ENCODE measurements around the gene ITGB4.
"Not testable (repeated sequence)": the region's sequence is repeated elsewhere in the genome, so short reads cannot be mapped to it uniquely, and the experiment has no call there.

The ITGB4 gene

GRCh38 chr17:75759457-75759856 is 38.2 kb downstream of the ITGB4 start:
- Histone ChIP-seq H3K4me1 (ENCODE audit: control insufficient read depth, insufficient read depth, low read length) (peaks cover 12% of the 10 kb centered on the region), H3K4me3 (ENCODE audit: insufficient read depth, low read depth, low read length) (no peak overlapping the region), H3K9me3 (ENCODE audit: control insufficient read depth, low read length) (no peaks in the 10 kb centered on the region), H3K27ac (ENCODE audit: insufficient read depth, low read depth, low read length, poor library complexity, severe bottlenecking) (no peak overlapping the region), H3K27me3 (ENCODE audit: control insufficient read depth, insufficient read depth, low read length, poor library complexity, severe bottlenecking) (peaks cover 6% of the 10 kb centered on the region), H3K36me3 (ENCODE audit: control insufficient read depth, insufficient read depth, low read length) (no peaks in the 10 kb centered on the region)
- WGBS, 2 experiments, result 82 to 88% methylated on average over 3 of the region's 3 CpGs

DNA sequence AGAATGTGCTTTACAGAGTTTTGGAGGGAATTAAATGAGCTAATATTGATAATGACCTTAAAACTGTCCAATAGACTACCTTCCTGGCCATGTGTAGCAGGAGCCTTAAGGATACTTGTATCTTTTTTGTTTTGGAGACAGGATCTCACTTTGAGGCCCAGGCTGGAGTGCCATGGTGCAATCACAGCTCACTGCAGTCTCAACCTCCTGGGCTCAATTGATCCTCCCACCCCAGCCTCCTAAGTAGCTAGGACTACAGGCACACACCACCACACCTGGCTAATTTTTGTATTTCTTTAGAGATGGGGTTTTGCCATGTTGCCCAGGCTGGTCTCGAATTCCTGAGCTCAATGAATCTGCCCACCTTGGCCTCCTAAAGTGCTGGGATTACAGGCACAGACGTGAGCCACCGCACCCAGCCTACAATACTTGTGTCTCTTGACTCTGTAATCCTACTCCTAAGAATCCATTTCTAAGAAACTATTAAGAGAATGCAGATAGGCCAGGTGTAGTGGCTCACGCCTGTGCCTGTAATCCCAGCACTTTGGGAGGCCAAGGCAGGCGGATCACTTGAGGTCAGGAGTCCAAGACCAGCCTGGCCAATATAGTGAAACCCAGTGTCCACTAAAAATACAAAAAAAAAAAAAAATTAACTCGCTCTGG is 38.9 kb downstream of the ITGB4 start:
- H3K4me1 ChIP-seq (ENCODE audit: control insufficient read depth, insufficient read depth, low read length), result peaks cover 12% of the 10 kb centered on the region
- H3K27me3 ChIP-seq (ENCODE audit: control insufficient read depth, insufficient read depth, low read length, poor library complexity, severe bottlenecking); H3K4me3 ChIP-seq (ENCODE audit: insufficient read depth, low read depth, low read length); H3K9me3 ChIP-seq (ENCODE audit: control insufficient read depth, low read length); H3K36me3 ChIP-seq (ENCODE audit: control insufficient read depth, insufficient read depth, low read length); H3K27ac ChIP-seq (ENCODE audit: insufficient read depth, low read depth, low read length, poor library complexity, severe bottlenecking): not testable (repeated sequence)
- 91 to 92% methylated on average over 6 of the region's 6 CpGs for WGBS, 2 experiments

DNA sequence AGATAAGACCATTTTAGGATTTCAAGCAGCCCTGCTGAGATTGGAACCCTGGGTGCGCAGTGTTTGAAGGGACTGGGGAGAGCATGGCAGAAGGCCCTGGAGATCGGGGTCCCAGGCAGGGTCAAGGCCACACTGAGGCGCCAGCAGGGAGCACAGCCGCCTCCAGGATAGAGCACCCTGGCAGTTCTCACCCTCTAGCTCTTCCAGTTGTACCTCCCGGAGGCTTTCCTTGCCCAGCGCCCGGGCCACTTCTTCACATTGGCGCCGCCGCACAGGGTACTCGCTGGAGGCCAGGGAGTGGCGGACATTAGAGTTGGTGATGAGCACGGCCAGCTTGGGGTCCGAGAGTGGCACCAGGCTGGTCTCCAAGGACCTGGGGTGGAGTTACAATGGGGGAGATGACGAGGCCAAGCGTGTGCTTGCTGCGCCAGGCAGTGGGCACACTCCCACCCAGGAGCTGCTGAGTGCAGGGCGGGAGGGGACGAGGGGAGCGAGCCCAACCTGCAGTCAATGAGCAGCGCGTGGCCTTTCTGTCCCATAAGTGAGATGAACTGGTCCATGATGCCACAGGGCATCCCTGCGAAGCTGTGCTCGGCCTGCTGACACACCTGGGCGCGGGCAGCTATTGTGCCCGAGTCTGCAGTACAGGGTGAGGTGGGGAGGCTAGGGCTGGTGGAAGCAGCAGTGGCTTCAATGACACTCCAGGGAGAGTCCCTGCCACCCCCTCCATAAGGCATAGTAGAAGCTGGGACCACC is 41.4 kb downstream of the ITGB4 start:
- whole genome bisulfite sequencing, 2 experiments, result 96 to 97% methylated on average over 27 of the region's 27 CpGs
- peaks cover 8% of the 10 kb centered on the region for H3K4me1 ChIP-seq (ENCODE audit: control insufficient read depth, insufficient read depth, low read length)

DNA sequence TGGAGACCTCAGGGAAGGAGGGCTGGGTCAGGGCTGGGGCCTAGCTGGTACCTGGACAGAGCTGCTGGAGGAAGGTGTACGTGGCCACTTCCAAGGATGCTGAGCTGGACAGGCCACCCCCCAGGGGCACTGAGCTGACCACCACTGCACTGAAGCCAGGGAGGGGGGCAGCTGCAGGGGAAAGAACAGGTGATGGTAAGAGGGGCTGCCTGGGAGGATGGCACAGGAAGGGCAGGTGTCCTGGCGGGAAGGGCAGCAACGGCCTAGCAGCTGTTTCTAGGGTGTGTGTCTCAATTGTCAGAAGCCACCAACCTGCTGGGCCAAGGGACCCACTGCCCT is 42.0 kb downstream of the ITGB4 start:
- Histone ChIP-seq H3K27me3 (ENCODE audit: control insufficient read depth, insufficient read depth, low read length, poor library complexity, severe bottlenecking) (peaks cover 6% of the 10 kb centered on the region), H3K27ac (ENCODE audit: insufficient read depth, low read depth, low read length, poor library complexity, severe bottlenecking) (no peak overlapping the region)
- 95% methylated on average over 3 of the region's 3 CpGs for WGBS, 2 experiments

More for the DNA sequence above, 41.4 kb downstream of the ITGB4 start:
- no peaks in the 10 kb centered on the region for H3K9me3 ChIP-seq (ENCODE audit: control insufficient read depth, low read length)
- no peaks in the 10 kb centered on the region for H3K36me3 ChIP-seq (ENCODE audit: control insufficient read depth, insufficient read depth, low read length)
- peaks cover 6% of the 10 kb centered on the region for H3K27me3 ChIP-seq (ENCODE audit: control insufficient read depth, insufficient read depth, low read length, poor library complexity, severe bottlenecking)
- no peak overlapping the region for H3K4me3 ChIP-seq (ENCODE audit: insufficient read depth, low read depth, low read length)
- no peak overlapping the region for H3K27ac ChIP-seq (ENCODE audit: insufficient read depth, low read depth, low read length, poor library complexity, severe bottlenecking)

GRCh38 chr17:75763613-75764416 is 42.6 kb downstream of the ITGB4 start:
- Histone ChIP-seq H3K27me3 (ENCODE audit: control insufficient read depth, insufficient read depth, low read length, poor library complexity, severe bottlenecking) (peaks cover 6% of the 10 kb centered on the region), H3K36me3 (ENCODE audit: control insufficient read depth, insufficient read depth, low read length) (no peaks in the 10 kb centered on the region), H3K27ac (ENCODE audit: insufficient read depth, low read depth, low read length, poor library complexity, severe bottlenecking) (no peak overlapping the region), H3K4me3 (ENCODE audit: insufficient read depth, low read depth, low read length) (peak overlapping the region; percentile 65), H3K9me3 (ENCODE audit: control insufficient read depth, low read length) (no peaks in the 10 kb centered on the region), H3K4me1 (ENCODE audit: control insufficient read depth, insufficient read depth, low read length) (peaks cover 8% of the 10 kb centered on the region)
- 82 to 85% methylated on average over 16 of the region's 16 CpGs for WGBS, 2 experiments

More for the DNA sequence above, 42.0 kb downstream of the ITGB4 start:
- Histone ChIP-seq H3K9me3 (ENCODE audit: control insufficient read depth, low read length) (no peaks in the 10 kb centered on the region), H3K4me1 (ENCODE audit: control insufficient read depth, insufficient read depth, low read length) (peaks cover 8% of the 10 kb centered on the region), H3K4me3 (ENCODE audit: insufficient read depth, low read depth, low read length) (no peak overlapping the region), H3K36me3 (ENCODE audit: control insufficient read depth, insufficient read depth, low read length) (no peaks in the 10 kb centered on the region)

DNA sequence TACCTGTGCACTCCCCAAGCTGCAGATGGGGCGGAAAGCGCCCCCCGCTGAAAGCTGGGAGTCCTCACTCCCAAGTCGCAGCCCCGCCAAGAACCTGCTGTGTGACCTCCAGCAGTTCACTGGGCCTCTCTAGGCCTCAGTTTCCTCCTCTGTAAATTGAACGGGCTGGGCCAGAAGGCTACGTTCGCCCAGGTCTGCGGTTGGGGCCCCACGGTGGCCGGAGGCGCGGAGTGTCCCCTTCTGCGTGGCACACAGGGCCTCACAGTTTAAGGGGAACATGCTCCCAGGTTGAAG is 43.1 kb downstream of the ITGB4 start:
- Histone ChIP-seq H3K4me1 (ENCODE audit: control insufficient read depth, insufficient read depth, low read length) (peaks cover 8% of the 10 kb centered on the region), H3K9me3 (ENCODE audit: control insufficient read depth, low read length) (no peaks in the 10 kb centered on the region), H3K27me3 (ENCODE audit: control insufficient read depth, insufficient read depth, low read length, poor library complexity, severe bottlenecking) (peaks cover 6% of the 10 kb centered on the region), H3K27ac (ENCODE audit: insufficient read depth, low read depth, low read length, poor library complexity, severe bottlenecking) (no peak overlapping the region), H3K4me3 (ENCODE audit: insufficient read depth, low read depth, low read length) (peak overlapping the region; percentile 65), H3K36me3 (ENCODE audit: control insufficient read depth, insufficient read depth, low read length) (no peaks in the 10 kb centered on the region)
- WGBS, 2 experiments, result 21 to 24% methylated on average over 14 of the region's 14 CpGs

- Histone ChIP-seq H3K36me3 (ENCODE audit: control insufficient read depth, insufficient read depth, low read length) (no peaks in the 10 kb centered on the region), H3K9me3 (ENCODE audit: control insufficient read depth, low read length) (no peaks in the 10 kb centered on the region), H3K27ac (ENCODE audit: insufficient read depth, low read depth, low read length, poor library complexity, severe bottlenecking) (no peak within 1 kb of the TSS), H3K4me3 (ENCODE audit: insufficient read depth, low read depth, low read length) (peak within 1 kb of the TSS; percentile 65), H3K27me3 (ENCODE audit: control insufficient read depth, insufficient read depth, low read length, poor library complexity, severe bottlenecking) (peaks cover 6% of the 10 kb centered on the region), H3K4me1 (ENCODE audit: control insufficient read depth, insufficient read depth, low read length) (peaks cover 8% of the 10 kb centered on the region)
- WGBS, 2 experiments, result 1% methylated on average over 71 of the region's 71 CpGs
Measured at GRCh38 chr17:75764711-75765421, 43.6 kb downstream of the ITGB4 start, which contains the start of gene GALK1. GALK1 (minus strand) TSS chr17:75765192; CDS start chr17:75765136, 56 bp downstream.

DNA sequence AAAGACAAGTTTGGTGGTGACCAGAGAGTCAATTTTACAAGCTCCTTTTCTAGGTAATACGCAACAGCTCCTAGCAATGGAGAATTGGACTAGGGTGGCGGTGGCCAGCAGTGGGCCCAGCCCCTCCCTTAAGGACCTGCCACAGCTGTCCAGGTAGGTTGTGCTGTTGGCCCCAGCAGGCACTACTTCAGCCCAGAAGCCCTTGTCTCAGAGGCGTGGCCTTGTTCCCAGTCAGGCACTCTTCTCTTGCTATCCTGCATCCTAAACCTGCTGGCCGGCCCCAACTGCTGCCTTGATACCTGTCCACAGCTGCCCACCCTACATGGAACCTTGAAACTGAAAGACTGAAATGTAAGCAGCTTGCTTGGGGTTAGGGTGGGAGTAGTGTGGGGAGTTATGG is 44.7 kb downstream of the ITGB4 start:
- H3K36me3 ChIP-seq (ENCODE audit: control insufficient read depth, insufficient read depth, low read length), result no peaks in the 10 kb centered on the region
- H3K4me1 ChIP-seq (ENCODE audit: control insufficient read depth, insufficient read depth, low read length), result peaks cover 8% of the 10 kb centered on the region
- H3K27me3 ChIP-seq (ENCODE audit: control insufficient read depth, insufficient read depth, low read length, poor library complexity, severe bottlenecking), result peaks cover 6% of the 10 kb centered on the region
- no peak overlapping the region for H3K27ac ChIP-seq (ENCODE audit: insufficient read depth, low read depth, low read length, poor library complexity, severe bottlenecking)
- 92 to 95% methylated on average over 4 of the region's 4 CpGs for WGBS, 2 experiments
- no peak overlapping the region for H3K4me3 ChIP-seq (ENCODE audit: insufficient read depth, low read depth, low read length)
- H3K9me3 ChIP-seq (ENCODE audit: control insufficient read depth, low read length), result no peaks in the 10 kb centered on the region

- H3K9me3 ChIP-seq (ENCODE audit: control insufficient read depth, low read length), result no peaks in the 10 kb centered on the region
- 90 to 92% methylated on average over 7 to 8 of the region's 8 CpGs for WGBS, 2 experiments
- H3K27ac ChIP-seq (ENCODE audit: insufficient read depth, low read depth, low read length, poor library complexity, severe bottlenecking), result no peak overlapping the region
- peaks cover 6% of the 10 kb centered on the region for H3K27me3 ChIP-seq (ENCODE audit: control insufficient read depth, insufficient read depth, low read length, poor library complexity, severe bottlenecking)
- H3K4me1 ChIP-seq (ENCODE audit: control insufficient read depth, insufficient read depth, low read length), result peaks cover 8% of the 10 kb centered on the region
- H3K4me3 ChIP-seq (ENCODE audit: insufficient read depth, low read depth, low read length), result no peak overlapping the region
- H3K36me3 ChIP-seq (ENCODE audit: control insufficient read depth, insufficient read depth, low read length), result no peaks in the 10 kb centered on the region
Measured at GRCh38 chr17:75767881-75768280, 46.6 kb downstream of the ITGB4 start.

- Histone ChIP-seq H3K4me1 (ENCODE audit: control insufficient read depth, insufficient read depth, low read length) (no peaks in the 10 kb centered on the region), H3K27ac (ENCODE audit: insufficient read depth, low read depth, low read length, poor library complexity, severe bottlenecking) (no peak overlapping the region), H3K4me3 (ENCODE audit: insufficient read depth, low read depth, low read length) (no peak overlapping the region), H3K9me3 (ENCODE audit: control insufficient read depth, low read length) (no peaks in the 10 kb centered on the region), H3K36me3 (ENCODE audit: control insufficient read depth, insufficient read depth, low read length) (no peaks in the 10 kb centered on the region), H3K27me3 (ENCODE audit: control insufficient read depth, insufficient read depth, low read length, poor library complexity, severe bottlenecking) (no peaks in the 10 kb centered on the region)
- WGBS, 2 experiments, result 93 to 95% methylated on average over 3 of the region's 3 CpGs
Measured at GRCh38 chr17:75769536-75769935, 48.3 kb downstream of the ITGB4 start.

Measured in ectodermal cell (in vitro differentiated cells).